Left renal cortex interstitium (tissue), 4 donors: ENCODE data around the gene OBSL1. TPM values are rescaled to one million over a fixed set of nuclear protein-coding genes. Genes with fewer than 3 reads are reported as not detected.

Source experiments
- DNase-seq, 4 donors: peaks; one replicate each; pipeline ENCODE4 v3.0.0-alpha.2; 2013; ENCODE audit warnings: low read depth in 4 of 4, low spot score in 2 of 4, missing footprints in 1 of 4
- polyA plus RNA-seq, 4 donors: library from polyadenylated mRNA; unstranded; fragments of 120-200 nt; gene quantifications; one replicate each; pipeline ENCODE4 v1.2.1, GENCODE V29; 2013; ENCODE audit not compliant: insufficient read length in 4 of 4

Gene OBSL1
- polyA plus RNA-seq, 4 donors: 127 to 208 (median 175) TPM

DNA sequence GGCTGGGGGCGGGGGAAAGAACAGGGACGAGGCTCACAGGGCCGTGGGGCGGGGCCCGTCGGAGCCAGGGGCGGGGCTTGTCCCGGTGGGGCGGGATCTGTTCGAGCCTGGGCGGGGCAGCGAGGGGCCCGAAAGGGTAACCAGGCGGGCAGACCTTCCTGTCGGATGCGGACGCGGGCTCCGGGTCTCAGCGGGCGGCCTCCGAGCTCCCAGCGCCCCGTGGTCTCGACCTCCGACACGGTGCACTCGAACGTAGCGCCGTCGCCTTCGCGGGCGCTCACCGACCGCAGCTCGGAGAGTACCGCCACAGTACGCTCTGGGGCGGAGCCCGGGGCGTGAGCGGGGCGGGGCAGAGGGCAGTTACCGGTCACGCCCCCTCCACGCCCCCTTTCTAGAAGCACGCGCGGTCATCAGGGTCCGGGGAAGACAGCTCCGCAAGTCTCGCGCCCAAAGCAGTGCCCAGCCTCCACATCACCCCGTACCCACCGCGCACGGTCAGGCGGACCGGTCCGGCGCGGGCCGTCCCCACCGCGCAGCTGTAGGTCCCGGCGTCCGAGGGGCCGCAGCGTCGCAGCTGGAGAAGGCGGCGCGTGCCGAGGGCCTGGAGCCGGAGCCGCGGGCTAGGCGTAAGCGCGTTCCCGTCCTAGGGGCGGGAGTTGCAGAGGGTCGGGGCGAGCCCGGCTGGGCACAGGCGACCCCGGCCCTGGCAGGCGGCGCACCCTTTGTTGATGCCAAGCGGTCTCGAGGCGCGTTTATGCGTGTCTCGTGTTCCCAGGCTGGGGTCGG lies 18.8 kb downstream of the OBSL1 start:
- no peak for DNase-seq

DNA sequence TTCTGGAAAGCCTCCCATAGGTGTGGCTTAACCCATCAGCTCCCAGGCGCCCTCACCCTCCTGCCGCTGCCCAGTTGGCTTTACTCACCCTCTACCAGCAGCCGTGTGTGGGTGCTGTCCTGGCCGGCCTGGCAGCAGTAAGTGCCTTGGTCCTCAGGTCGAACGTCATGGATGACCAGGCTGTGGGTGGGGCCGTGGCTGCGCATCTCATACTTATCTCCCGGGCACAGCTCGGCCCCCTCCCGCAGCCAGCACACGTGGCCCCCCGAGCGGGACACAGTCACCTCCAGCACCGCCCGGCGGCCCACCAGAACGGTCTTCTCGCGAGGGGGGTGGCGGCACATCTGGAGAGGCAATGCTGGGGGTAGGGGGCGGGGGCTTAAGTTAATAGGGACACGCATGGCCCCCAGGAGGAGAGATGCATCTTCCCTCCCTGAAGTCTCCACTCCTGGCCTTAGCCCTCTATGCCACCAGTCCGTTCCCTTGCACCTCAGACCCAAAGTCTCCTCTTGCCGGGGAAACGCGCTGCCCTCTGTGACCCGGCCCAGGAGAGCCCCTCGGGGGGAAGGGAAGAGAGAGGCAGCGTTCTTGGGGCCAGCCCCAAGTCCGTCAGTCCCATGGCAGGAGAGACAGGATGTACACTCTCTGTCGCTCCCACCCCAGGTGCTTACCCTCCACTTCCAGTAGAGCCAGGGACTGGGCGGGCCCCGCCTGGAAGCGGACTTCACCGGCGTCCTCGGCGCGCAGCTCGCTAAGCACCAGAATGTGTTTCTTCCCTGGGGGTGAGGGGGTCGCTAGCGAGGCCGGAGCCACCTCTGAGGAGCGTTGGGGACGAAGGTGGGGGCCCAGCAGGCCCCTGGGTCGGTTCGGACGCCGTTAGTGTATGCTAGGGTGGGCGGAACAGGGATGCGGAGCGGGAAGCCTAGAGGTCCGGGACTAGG lies 19.6 kb downstream of the OBSL1 start:
- no peak for DNase-seq

DNA sequence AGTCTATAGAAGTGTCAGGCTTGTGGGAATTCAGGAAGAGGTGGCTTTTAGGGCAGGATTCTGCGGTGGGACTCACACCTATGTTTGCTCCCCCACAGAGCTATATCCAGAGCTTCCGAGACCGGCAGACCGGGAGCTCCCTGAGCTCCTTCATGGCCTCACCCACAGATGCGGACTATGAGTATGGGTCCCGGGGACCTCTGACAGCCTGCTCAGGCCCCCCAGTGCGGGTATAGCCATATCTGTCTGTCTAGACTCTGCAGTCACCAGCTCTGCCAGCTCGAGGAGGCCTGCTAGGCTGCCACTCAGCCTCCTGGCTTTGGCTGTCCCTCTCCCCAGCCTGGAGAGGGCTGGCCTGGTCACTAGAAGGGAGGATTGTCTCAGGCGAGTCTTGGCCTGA lies 21.7 kb downstream of the OBSL1 start:
- no peak for DNase-seq

DNA sequence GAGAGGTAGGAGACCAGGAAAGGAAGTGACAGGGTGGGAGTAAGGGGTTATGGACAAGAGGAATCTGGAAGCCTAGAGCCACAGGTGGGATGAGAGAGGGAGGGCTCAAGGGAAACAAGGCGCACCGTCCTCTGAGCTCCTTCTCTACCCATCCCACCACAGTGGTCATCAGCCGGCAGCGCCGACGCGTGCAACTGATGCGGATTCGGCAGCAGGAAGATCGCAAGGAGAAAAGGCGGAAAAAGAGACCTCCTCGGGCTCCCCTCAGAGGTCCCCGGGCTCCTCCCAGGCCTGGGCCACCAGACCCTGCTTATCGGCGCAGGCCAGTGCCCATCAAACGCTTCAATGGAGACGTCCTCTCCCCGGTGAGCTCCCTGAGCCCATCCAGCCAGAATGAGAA lies 22.3 kb downstream of the OBSL1 start:
- no peak for DNase-seq

DNA sequence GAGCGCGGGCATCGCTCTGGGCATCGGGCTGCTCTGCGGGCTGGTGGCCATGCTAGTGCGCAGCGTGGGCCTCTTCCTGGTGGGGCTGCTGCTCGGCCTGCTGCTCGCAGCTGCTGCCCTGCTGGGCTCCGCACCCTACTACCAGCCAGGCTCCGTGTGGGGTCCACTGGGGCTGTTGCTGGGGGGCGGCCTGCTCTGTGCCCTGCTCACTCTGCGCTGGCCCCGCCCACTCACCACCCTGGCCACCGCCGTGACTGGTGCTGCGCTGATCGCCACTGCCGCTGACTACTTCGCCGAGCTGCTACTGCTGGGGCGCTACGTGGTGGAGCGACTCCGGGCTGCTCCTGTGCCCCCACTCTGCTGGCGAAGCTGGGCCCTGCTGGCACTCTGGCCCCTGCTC lies 23.7 kb downstream of the OBSL1 start:
- DNase-seq: no peak

DNA sequence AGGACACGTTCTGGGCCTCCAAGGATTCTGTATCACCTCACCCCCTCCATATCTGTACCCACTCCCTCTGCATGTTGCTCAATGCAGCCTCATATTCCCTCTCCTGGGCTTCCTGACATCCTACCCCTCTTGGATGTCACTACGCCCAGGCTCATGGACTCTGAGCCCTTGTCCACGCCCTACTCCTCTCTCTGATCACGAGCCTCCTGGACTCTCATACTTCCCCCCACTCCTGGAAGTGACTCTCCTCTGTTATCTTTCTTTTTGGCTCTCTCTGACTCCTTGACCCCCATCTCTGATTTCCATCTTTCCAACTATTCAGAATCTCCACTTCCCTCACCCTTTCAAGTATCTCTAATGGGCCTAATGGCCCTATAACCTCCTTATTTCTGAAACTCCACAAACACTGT lies 25.4 kb downstream of the OBSL1 start:
- DNase-seq: no peak

DNA sequence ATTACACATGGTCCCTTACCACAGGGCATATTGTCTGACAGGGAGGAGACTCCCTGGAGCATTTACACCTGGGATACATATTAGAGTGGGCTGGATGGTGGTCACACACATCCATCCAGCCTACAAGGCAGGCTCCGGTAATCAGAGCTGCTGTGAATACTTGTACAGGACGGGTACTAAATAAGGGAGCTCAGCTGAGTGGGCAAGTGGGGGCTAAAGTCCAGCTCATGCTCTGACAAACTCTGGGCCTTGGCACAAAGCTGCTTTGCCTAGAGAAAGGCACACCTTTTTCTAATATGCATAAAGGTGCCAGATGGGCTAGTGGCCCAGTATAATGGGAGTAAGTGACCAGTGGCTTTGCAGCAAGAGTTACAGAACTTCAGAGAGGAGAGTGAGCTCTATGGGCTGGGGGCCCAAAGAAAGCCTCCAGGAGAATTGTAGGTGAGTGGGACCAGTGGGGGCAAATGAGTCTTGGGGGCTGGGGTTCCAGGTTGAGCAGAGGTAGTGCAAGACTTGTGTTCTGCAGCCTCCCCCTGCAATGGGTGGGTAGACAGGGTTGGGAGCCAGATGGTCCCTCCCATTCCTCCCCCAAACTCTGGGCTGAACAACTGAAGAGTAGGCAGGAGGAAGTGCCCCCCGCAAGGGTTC lies 25.9 kb downstream of the OBSL1 start:
- no peak for DNase-seq

DNA sequence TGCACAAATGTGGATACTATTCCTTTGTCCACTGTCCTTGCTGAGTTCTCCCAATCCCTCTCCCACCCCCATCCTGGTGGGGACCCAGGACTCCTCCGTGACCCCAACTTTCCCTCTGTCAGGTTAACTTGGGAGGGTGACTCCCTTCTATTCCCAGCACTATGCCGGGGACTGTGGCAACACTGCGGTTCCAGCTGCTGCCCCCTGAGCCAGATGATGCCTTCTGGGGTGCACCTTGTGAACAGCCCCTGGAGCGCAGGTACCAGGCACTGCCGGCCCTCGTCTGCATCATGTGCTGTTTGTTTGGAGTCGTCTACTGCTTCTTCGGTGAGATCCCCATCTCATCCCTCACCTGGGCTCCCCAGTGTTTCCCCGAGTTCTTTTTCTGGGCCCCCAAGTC lies 26.8 kb downstream of the OBSL1 start:
- DNase-seq: no peak

DNA sequence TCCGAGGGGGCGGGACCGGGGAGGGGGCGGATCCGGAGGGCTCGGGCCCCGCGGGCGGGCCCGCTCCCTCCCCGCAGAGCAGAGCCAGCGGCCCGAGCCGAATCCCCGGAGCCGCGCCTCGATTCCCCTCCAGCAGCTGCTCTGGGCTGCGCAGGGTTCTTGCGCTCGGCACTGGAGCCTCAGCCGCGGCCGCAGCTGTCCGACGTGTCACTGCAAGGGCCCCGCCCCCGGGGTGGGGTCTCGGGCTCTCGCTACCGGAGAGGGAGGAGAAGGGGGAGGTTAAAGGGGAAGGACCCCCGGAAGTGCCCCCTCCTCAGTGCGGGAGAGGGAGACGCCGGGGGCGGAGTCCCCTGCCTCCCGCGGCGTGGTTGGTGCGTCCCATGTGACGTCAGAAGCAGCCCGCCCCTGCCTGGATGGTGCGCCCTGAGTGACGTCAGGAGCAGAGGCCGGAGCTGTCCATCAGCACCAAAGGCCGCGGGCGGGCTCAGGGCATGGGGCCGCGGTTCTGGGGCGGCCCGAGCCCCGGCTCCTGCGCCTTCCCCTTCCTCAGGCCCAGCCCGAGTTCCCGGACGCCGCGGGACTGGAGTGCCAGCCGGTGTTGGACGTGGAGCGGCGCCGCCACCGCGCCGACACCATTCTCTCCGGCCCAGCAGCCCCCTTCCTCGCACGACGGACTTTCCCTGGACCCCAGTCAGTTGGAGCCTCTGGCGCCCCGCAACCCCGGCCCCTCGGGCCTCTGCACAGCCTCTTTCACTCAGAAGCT lies 27.6 kb downstream of the OBSL1 start, which contains the start of the genes CHPF and TMEM198:
Gene CHPF, minus strand, starts transcription at position 214 of the 763 bp plus-strand sequence. CDS start 271 bp downstream, outside the sequence.
Gene TMEM198, plus strand, starts transcription at position 433 of the 763 bp plus-strand sequence. CDS start 700 bp downstream, outside the sequence.
- DNase-seq: peak; percentile 83 to 97 (median 96)

DNA sequence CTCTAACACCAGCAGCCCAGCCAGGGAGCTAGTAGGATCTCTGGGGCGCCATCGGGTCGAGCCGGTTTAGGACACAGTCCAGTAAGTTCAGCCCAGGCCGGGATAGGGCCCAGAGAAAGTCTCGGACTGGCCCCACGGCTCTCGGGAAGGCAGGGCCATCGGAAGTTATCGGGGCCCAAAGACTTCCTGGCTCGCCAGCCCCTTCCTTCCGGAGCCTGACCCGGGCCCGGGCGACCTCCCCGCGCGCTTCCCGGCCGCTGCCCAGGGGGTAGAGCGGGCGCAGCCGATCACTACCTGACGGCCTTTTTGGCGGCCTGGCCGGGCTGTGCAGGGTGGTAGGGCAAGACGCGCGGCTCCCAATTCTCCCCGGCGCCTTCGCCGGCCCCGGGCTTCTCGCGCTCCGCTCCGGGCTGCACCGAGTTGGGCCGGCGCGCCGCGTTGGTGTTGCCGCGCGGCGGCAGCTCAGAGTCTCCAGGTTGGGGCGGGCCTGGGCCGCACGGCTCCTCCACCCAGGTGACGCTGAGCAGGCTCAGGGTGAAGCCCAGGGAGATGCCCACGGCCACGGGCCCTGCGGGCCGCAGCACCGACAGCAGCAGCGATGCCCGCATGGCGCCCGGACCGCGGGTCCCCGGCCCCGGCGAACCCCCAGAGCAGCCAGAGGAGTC lies 28.3 kb downstream of the OBSL1 start:
- no peak for DNase-seq

DNA sequence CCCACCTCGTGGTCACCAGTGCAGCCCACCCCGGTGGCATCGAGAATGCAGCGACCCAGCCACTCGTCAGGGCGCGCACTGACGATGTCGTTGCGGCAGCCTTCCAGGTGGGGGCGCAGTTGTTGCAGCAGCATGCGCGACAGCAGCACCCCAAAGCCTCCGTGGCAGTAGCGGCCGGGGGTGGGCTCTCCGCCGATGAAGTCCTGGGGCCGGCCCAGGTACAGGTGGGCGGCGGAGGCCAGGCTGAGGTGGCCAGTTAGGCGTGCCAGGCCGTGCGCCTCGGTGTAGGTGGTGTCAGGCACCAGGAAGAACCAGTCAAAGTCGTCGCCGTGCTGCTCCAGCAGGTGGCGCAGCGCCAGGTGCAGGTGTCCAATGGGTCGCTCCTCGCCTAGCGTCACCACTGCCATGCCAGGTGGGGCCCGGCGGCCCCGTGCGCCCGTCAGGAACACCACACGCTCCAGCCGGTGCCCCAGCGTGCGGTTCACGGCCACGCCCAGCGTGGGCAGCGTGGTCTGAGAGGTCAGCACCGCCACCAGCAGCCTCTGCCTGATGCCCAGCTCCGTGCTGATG lies 29.6 kb downstream of the OBSL1 start:
- no peak for DNase-seq

DNA sequence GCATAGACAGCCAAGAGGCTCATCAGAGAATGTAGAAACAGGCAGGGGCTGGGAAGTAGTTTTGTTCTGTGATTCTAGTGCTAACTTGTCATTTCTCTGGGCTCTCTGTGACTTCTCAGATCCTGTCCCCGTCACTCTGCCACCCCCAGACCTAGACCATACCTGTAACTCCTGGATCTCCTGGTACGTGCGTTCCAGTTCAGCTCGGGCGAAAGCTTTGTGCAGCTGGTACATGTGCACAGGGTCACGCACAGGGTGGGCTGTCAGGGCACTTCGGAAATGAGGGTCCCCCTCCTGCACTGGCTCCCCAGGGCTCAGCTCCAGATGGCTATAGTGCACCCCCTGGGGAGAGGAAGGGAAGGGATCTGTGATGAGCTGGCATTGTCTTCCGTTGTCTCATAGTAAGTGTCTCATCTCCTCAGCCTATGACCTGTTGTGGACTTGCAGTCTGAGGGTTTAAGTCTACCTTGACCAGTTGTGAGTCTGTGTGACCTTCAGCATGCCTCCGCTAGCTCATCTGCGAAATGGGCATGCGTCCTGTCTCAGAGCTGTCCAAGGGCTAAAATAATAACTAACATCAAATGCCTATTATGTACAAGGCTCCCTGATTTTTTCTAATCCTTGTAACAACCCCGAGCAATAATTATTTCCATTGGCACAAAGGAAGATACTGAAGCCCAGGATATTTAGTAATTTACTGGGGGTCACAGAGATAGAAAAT lies 30.4 kb downstream of the OBSL1 start:
- no peak for DNase-seq

DNA sequence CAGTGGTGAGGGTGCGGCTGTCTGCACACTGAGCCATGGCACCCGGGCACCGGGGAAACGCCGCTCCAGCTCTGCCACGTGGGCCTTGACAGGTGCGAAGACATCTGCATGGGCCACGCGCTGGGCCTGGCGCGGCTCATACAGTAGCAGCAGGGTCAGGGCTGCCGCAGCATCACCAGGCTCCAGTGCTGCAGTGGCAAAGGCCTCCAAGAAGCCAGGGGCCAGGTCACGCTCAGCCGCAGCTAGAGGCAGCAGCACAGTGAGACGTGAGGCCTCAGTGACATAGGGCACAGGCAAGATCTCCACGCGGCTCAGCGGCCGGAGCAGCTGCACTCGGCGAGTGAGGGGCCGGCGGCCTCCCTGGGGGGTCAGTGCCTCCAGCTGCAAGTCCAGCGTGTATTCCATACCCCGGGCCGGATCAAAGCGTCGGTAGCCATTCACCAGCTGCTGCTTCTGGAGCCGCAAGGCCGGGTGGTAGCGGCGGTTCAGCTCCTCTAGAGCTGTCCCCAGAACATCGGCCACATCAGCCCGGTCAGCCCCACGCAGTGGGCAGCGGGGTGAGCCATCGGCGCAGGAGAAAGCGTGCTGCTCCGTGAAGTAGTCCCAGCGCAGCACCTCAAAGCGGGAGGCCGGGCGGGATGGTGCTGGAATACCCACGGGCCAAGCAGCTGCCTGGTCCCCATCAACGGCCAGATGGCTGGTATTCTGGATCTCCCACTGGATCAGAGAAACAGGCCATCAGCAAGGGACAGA lies 31.2 kb downstream of the OBSL1 start:
- no peak for DNase-seq

DNA sequence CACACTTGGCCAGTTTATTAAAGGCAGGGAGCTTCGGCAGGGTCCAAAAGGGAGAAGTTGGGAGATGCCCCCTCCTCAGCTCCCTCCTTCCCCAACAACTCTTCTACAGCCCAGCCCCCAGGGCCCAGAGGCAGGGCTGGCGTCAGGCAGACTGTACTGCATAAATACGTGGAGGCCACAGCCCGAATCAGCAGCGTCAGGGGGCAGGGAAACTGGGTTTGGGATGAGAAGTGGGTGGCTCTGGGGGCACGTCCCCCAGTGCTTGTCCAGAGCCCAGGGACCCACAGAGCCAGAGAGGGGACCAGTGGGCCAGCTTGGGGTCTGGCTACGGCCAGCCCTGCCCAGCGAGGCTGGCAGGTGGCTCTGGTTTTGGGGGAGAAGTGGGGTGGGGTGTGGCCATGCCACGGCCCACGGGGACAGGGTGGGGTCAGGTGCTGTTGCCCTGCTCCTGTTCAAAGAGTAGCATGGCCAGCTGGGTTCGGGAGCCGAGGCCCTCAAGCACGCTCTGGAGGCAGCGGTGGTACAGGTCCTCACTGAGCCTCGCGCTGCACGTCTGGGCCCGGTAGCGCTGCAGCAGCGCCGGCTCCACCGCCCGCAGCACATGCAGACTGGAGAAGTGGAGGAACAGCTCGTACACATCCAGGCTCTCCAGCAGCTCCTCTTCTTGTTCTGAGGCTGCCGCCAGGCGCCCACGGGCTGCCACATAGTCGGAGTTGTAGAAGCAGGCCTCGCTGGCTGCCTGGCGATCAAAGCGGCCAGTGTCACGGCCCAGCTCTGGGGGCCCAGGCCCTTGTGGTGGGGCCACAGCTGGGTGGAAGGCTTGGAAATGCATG lies 32.2 kb downstream of the OBSL1 start:
- no peak for DNase-seq

DNA sequence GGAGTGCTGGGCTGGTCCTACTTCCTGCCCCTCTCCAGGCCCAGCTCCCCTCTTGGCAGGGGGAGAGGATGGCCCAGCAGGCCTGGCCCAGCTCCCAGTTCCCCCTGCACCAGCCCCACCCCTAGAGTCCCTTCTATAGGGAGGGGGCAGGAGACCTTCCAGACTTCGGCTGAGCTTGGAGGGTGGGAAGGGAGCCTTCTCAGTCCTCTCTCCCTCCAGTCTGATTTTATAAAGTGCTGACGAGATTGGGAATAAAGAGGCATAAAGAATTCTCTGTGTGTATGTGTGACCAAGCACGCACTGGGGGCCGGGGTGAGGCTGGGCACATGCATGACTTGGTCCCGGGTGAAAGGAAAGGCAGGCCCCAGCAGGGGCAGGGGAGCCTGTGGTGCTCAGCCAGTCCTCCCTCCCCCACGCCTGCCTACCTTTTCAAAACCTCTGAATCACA lies 32.8 kb downstream of the OBSL1 start:
- DNase-seq: no peak

DNA sequence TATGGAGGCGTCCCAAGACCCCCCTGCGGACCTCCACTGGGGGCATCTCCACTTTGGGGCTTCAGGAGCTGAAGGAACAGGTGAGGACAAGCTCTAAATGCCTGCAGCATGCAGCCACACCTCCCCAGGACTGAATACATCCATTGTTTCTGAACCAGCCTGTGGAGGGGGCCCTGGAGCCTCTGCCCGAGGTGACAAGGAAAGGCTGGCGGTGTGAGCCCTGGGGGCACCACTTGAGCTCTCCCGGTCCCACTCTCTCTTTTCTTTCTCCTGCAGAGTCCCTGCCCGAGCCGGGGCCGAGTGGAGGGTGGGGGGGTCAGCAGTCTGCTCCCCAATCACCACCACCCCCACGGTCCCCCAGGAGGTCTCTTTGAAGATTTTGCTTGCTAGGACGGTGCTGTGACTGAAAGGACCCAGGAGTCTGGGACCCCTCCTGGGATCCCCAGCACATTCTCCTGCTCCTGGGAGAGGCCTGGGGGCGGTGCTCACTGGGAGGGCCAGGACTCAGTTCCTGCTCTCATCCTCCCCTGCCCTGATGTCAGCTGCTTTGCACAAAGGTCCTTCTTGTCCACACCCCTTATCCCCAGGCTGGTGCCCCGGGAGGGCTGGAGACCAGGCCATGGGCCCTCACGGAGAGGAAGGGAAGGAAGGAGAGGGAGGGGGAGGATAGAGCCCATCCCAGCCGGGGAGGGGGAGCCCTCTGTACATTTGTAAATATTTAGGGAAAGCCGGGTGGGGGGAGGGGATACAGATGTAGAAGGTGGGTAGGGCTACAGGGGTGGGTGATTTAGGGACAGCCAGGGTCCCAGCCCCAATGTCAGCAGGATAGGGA lies 33.5 kb downstream of the OBSL1 start:
- DNase-seq: no peak
